Psoas muscle (tissue), 8 donors: ENCODE results near the gene SH2B3. TPM values are rescaled to one million over a fixed set of nuclear protein-coding genes. Genes with fewer than 3 reads are reported as not detected.

Source experiments
- ATAC-seq, 4 donors: fragments of 200-7000 bp; cut with Tn5 transposase; one replicate each; pipeline ENCODE4 v1.9.1; 2020; ENCODE audit warnings: moderate library complexity in 3 of 4, mild to moderate bottlenecking in 2 of 4
- DNase-seq, 2 donors: peaks; one replicate each; pipeline ENCODE4 v3.0.0-alpha.2; 2020
- H3K27ac ChIP-seq: fragments of 200-600 bp; one replicate; pipeline ENCODE4 v1.8.0; 2022
- H3K27me3 ChIP-seq, 3 donors: fragments of 200-600 bp in 1 of 3; one replicate each; pipeline versions ENCODE4 v1.6.1 to v1.8.0; 2013 to 2022; ENCODE audit warnings: low read length in 2 of 3, mild to moderate bottlenecking in 2 of 3, moderate library complexity in 1 of 3; ENCODE audit not compliant: insufficient read depth in 3 of 3
- H3K36me3 ChIP-seq, 2 donors: fragments of 200-600 bp in 1 of 2; one replicate each; pipeline versions ENCODE4 v1.6.1 to v1.8.0; 2013 to 2022; ENCODE audit warnings: low read depth in 1 of 2, mild to moderate bottlenecking in 1 of 2, moderate library complexity in 1 of 2; ENCODE audit not compliant: insufficient read depth in 1 of 2
- H3K4me1 ChIP-seq: fragments of 200-600 bp; one replicate; pipeline ENCODE4 v1.8.0; 2022
- H3K4me3 ChIP-seq: fragments of 200-600 bp; one replicate; pipeline ENCODE4 v1.8.0; 2022; ENCODE audit warnings: mild to moderate bottlenecking
- H3K9me3 ChIP-seq: fragments of 200-600 bp; one replicate; pipeline ENCODE4 v1.8.0; 2022
- WGBS, 3 donors: extraction: QIAGEN DNeasy Blood & Tissue Kit; methylation state at CpG; one replicate each; pipeline versions ENCODE4 v1.1.6 to v1.1.7; 2013; 5-methylcytosine and 5-hydroxymethylcytosine counted together
- intact Hi-C, 2 donors: fragments of 100-400 bp; cut with DNase I; formaldehyde crosslinking; loops; one replicate each; pipeline versions ENCODE4 v1.11.0 to v1.14.2; 2022
- polyA plus RNA-seq, 3 donors: library from polyadenylated mRNA; stranded (reverse); fragments of 200-250 nt; gene quantifications; one replicate each; pipeline ENCODE4 v1.2.3, GENCODE V29; 2013
- total RNA-seq, 4 donors: library from RNA; stranded (reverse); fragmentation: NEBNext Ultra II Directional in 2 of 4; extraction: Animal tissue kit (Norgen Biotek cat#: 25700) in 2 of 4; gene quantifications; one replicate each; pipeline versions ENCODE4 v1.2.1 to v1.2.4, GENCODE V29; 2021 to 2023
- TF ChIP-seq, protein P1 (sequence below): fragments of 200-600 bp; IDR thresholded peaks from one replicate; pipeline ENCODE4 v1.8.0; 2022; ENCODE audit warnings: antibody characterized with exemption
- donor health status: healthy with polysubstance abuse.
- donor health status: DM: no; HTN: no; CAD: no; lungs with moderate emphysema.
- donor health status: Bipolar disorder and iron deficiency.
- donor health status: healthy.
- donor health status: DM: yes; HTN: yes; CAD: no.
- donor health status: DM: no; HTN: no; CAD: no.
- donor health status: DM: no; HTN: no; CAD: no.
- donor health status: DM: yes; HTN: yes; CAD: no.

The SH2B3 gene
- total and polyA plus RNA-seq, 7 donors, result 4.4 to 25.0 (median 11.9) TPM

DNA sequence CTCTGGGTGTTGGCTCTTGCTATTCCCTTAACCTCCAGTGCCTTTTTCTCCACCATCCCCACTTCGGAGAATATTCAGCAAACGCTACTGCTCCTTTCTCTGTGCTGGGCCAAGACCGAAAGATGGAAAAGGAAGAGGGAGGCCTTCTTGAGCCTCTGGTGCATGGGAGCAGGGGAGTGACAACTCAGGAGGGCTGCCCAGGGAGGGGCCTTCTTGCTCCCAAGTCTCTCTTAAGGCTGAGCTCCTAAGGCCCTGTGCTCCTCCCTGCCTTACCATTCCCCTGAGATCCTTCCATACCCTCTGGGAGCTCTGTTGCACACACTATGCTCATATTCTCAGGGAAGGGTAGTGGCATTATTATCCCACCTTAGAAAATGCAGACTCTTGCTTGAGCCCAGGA, 34.9 kb downstream of the SH2B3 start:
- H3K36me3 ChIP-seq, result peaks cover 0 to 9% of the 10 kb centered on the region in 2 donors
- ATAC-seq, result no peak
- H3K4me3 ChIP-seq, result no peak overlapping the region
- intact Hi-C loops, result no loop called here
- peaks cover 40% of the 10 kb centered on the region for H3K4me1 ChIP-seq
- DNase-seq, result no peak
- TF ChIP-seq, protein P1, sequence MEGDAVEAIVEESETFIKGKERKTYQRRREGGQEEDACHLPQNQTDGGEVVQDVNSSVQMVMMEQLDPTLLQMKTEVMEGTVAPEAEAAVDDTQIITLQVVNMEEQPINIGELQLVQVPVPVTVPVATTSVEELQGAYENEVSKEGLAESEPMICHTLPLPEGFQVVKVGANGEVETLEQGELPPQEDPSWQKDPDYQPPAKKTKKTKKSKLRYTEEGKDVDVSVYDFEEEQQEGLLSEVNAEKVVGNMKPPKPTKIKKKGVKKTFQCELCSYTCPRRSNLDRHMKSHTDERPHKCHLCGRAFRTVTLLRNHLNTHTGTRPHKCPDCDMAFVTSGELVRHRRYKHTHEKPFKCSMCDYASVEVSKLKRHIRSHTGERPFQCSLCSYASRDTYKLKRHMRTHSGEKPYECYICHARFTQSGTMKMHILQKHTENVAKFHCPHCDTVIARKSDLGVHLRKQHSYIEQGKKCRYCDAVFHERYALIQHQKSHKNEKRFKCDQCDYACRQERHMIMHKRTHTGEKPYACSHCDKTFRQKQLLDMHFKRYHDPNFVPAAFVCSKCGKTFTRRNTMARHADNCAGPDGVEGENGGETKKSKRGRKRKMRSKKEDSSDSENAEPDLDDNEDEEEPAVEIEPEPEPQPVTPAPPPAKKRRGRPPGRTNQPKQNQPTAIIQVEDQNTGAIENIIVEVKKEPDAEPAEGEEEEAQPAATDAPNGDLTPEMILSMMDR, result no peak
- no peaks in the 10 kb centered on the region for H3K9me3 ChIP-seq
- H3K27me3 ChIP-seq, result no peaks in the 10 kb centered on the region
- H3K27ac ChIP-seq, result no peak overlapping the region
- WGBS, 3 donors, result 72 to 85% (median 85%) methylated on average over 3 of the region's 3 CpGs

GRCh38 chr12:111441107-111441928, 35.6 kb downstream of the SH2B3 start:
- peaks cover 47% of the 10 kb centered on the region for H3K4me1 ChIP-seq
- no peaks in the 10 kb centered on the region for H3K9me3 ChIP-seq
- TF ChIP-seq, protein P1, result no peak
- H3K36me3 ChIP-seq, result peaks cover 0 to 12% of the 10 kb centered on the region in 2 donors
- whole genome bisulfite sequencing, 3 donors, result 85 to 89% (median 86%) methylated on average over 7 of the region's 7 CpGs
- DNase-seq (no peak), ATAC-seq (no peak)
- H3K27ac ChIP-seq, result no peak overlapping the region
- H3K4me3 ChIP-seq, result no peak overlapping the region
- intact Hi-C loops, result no loop called here
- no peaks in the 10 kb centered on the region for H3K27me3 ChIP-seq

DNA sequence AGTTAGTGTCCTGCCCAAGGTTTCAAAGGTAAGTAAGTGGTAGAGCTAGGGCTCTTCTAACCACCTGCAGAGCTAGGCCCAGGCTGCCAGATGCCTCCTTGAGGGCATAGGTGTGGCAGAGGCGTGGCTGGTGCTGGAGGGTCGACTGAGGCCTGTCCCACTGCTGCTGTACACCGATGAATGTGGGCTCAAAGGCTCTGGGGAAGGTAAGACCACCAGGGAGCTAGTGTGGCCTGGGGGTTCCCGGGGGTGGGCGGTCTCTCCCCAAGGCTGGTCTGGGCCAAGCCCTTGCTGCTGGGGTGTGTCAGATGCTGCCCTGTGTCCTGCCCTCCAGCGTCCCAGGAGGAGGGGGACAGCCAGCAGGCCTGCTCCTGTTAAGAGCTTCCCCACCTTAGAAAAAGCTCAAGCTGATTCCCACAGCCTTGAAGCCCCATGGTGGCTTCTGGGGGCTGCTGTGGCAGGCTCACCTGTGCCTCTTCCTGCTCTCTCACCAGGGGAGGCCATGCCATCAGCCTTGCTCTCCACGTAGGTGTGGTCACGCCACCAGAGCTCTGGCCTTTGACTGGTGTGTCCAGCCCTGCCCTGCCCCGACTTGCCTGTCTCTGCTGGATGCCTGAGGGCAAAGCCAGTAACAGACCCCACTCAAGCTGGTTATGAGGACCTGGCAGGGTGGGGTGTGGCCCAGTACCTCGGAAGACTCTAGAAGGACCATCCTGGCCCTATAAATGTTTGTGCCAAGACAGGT, 36.8 kb downstream of the SH2B3 start:
- intact Hi-C loops, result no loop called here
- ATAC-seq, result no peak
- Histone ChIP-seq H3K4me3 (no peak overlapping the region), H3K27me3 (no peaks in the 10 kb centered on the region), H3K4me1 (peaks cover 56% of the 10 kb centered on the region), H3K9me3 (no peaks in the 10 kb centered on the region), H3K36me3 (peaks cover under 1 to 21% of the 10 kb centered on the region in 2 donors), H3K27ac (peak overlapping the region; percentile 76)
- 85 to 89% (median 88%) methylated on average over 10 of the region's 10 CpGs for WGBS, 3 donors
- no peak for DNase-seq
- TF ChIP-seq, protein P1, result no peak

DNA sequence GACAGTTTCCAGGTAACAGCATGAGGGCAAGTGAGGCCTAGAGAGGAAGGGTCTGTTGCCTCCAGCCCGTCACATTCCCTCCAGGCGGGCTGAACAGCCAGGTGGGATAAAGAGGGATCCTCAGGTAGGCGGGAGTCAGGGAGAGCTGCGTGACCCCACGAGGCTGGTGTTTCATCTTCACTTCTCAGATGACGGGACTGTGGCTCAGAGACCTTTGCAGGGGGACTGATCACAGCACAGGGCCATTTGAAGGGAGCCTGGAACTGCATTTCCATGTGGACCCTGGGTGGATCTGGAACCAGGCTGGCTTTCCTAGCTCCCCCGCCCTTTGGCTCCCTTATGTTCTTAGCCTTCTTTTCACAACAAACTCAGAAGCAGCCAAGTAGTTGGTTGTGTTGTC, 37.4 kb downstream of the SH2B3 start:
- peaks cover 3 to 27% of the 10 kb centered on the region in 2 donors for H3K36me3 ChIP-seq
- 90 to 96% (median 91%) methylated on average over 7 of the region's 7 CpGs for WGBS, 3 donors
- H3K27me3 ChIP-seq, result no peaks in the 10 kb centered on the region
- TF ChIP-seq, protein P1, result no peak
- H3K4me1 ChIP-seq, result peaks cover 59% of the 10 kb centered on the region
- ATAC-seq, result no peak
- H3K9me3 ChIP-seq, result no peaks in the 10 kb centered on the region
- H3K27ac ChIP-seq, result peak overlapping the region; percentile 76
- intact Hi-C loops, result no loop called here
- no peak for DNase-seq
- no peak overlapping the region for H3K4me3 ChIP-seq
